ENCODE data around the gene CASP12. TPM values are rescaled to one million over a fixed set of nuclear protein-coding genes. Genes with fewer than 3 reads are reported as not detected.

The CASP12 gene
- total RNA-seq, 3 donors from 2014 or later = 1.1 to 7.9 (median 1.6) TPM

- peak overlapping the region; percentile 71 to 79 for H3K27ac ChIP-seq
- no peak for DNase-seq (ENCODE audit: low spot score in 2 of 2)
- H3K9me3 ChIP-seq = no peaks in the 10 kb centered on the region
- H3K36me3 ChIP-seq = no peaks in the 10 kb centered on the region
- peak overlapping the region; percentile 46 to 63 (median 48) for H3K4me3 ChIP-seq
- intact Hi-C loops (cut with DNase I; ENCODE audit: low total_unique reads) = no loop called here
- TF ChIP-seq POLR2AphosphoS5 (IDR thresholded peaks at IDR 0.05) (no peak), POLR2A (IDR thresholded peaks at IDR 0.05) (no peak), CTCF (IDR thresholded peaks at IDR 0.05) (no peak)
- no peaks in the 10 kb centered on the region for H3K27me3 ChIP-seq
- no peaks in the 10 kb centered on the region for H3K4me1 ChIP-seq
These were observed 19.2 kb upstream of the CASP12 start for GRCh38 chr11:104917271-104918112.

GRCh38 chr11:104916442-104916841, 18.2 kb upstream of the CASP12 start:
- DNase-seq (ENCODE audit: low spot score in 2 of 2) = no peak
- Histone ChIP-seq H3K27me3 (no peaks in the 10 kb centered on the region), H3K9me3 (no peaks in the 10 kb centered on the region), H3K4me3 (peak overlapping the region in 1 of 3 donors; percentile 63), H3K27ac (peak overlapping the region; percentile 21 to 31), H3K36me3 (no peaks in the 10 kb centered on the region), H3K4me1 (no peaks in the 10 kb centered on the region)
- TF ChIP-seq POLR2AphosphoS5 (IDR thresholded peaks at IDR 0.05) (no peak), POLR2A (IDR thresholded peaks at IDR 0.05) (no peak), CTCF (IDR thresholded peaks at IDR 0.05) (no peak)
- intact Hi-C loops (cut with DNase I; ENCODE audit: low total_unique reads) = no loop called here

GRCh38 chr11:104912102-104912501, 13.8 kb upstream of the CASP12 start:
- no peak for DNase-seq (ENCODE audit: low spot score in 2 of 2)
- no peaks in the 10 kb centered on the region for H3K36me3 ChIP-seq
- no peaks in the 10 kb centered on the region for H3K4me1 ChIP-seq
- H3K27ac ChIP-seq = no peak overlapping the region
- no peak overlapping the region for H3K4me3 ChIP-seq
- intact Hi-C loops (cut with DNase I; ENCODE audit: low total_unique reads) = no loop called here
- no peak for TF ChIP-seq POLR2A (IDR thresholded peaks at IDR 0.05)
- no peak for TF ChIP-seq POLR2AphosphoS5 (IDR thresholded peaks at IDR 0.05)
- TF ChIP-seq CTCF (IDR thresholded peaks at IDR 0.05) = no peak
- no peaks in the 10 kb centered on the region for H3K27me3 ChIP-seq
- H3K9me3 ChIP-seq = no peaks in the 10 kb centered on the region

- Histone ChIP-seq H3K27ac (no peak overlapping the region), H3K9me3 (no peaks in the 10 kb centered on the region), H3K27me3 (no peaks in the 10 kb centered on the region), H3K4me3 (no peak overlapping the region), H3K4me1 (no peaks in the 10 kb centered on the region), H3K36me3 (no peaks in the 10 kb centered on the region)
- TF ChIP-seq POLR2AphosphoS5 (IDR thresholded peaks at IDR 0.05) = no peak
- intact Hi-C loops (cut with DNase I; ENCODE audit: low total_unique reads) = no loop called here
- no peak for DNase-seq (ENCODE audit: low spot score in 2 of 2)
These were observed 9.9 kb upstream of the CASP12 start for GRCh38 chr11:104908186-104908531.

- H3K36me3 ChIP-seq = no peaks in the 10 kb centered on the region
- intact Hi-C loops (cut with DNase I; ENCODE audit: low total_unique reads) = no loop called here
- TF ChIP-seq POLR2AphosphoS5 (IDR thresholded peaks at IDR 0.05) = no peak
- H3K4me3 ChIP-seq = no peak overlapping the region
- H3K9me3 ChIP-seq = no peaks in the 10 kb centered on the region
- no peaks in the 10 kb centered on the region for H3K27me3 ChIP-seq
- no peak for DNase-seq (ENCODE audit: low spot score in 2 of 2)
- H3K27ac ChIP-seq = no peak overlapping the region
- H3K4me1 ChIP-seq = no peaks in the 10 kb centered on the region
These were observed 9.4 kb upstream of the CASP12 start for GRCh38 chr11:104907521-104908185.

- TF ChIP-seq POLR2A (IDR thresholded peaks at IDR 0.05) (no peak), CTCF (IDR thresholded peaks at IDR 0.05) (no peak), POLR2AphosphoS5 (IDR thresholded peaks at IDR 0.05) (no peak)
- intact Hi-C loops (cut with DNase I; ENCODE audit: low total_unique reads) = no loop called here
These were observed 7.0 kb upstream of the CASP12 start for GRCh38 chr11:104905271-104905670.

More at GRCh38 chr11:104905271-104905670, 7.0 kb upstream of the CASP12 start:
- H3K27ac ChIP-seq = no peak overlapping the region
- H3K4me3 ChIP-seq = no peak overlapping the region
- H3K27me3 ChIP-seq = no peaks in the 10 kb centered on the region
- H3K9me3 ChIP-seq = no peaks in the 10 kb centered on the region
- H3K4me1 ChIP-seq = no peaks in the 10 kb centered on the region
- H3K36me3 ChIP-seq = no peaks in the 10 kb centered on the region
- DNase-seq (ENCODE audit: low spot score in 2 of 2) = no peak

All from breast epithelium (tissue), 4 donors.